B cell (primary cell): ENCODE results near the gene GATA3. TPM values are rescaled to one million over a fixed set of nuclear protein-coding genes. Genes with fewer than 3 reads are reported as not detected.

ENCODE experiments used
- ATAC-seq: fragments of 200-7000 bp; cut with Tn5 transposase; one replicate; pipeline ENCODE4 v1.10.0; 2021; ENCODE audit warnings: low read depth, mild to moderate bottlenecking, moderate number of reproducible peaks, moderate library complexity
- CTCF ChIA-PET: fragments of 350-600 bp; sonication (Branson Sonifier 250); formaldehyde crosslinking; loops from one replicate; lab custom pipeline; 2021; ENCODE audit warnings: antibody characterized with exemption, inconsistent platforms; lab: Charles Lee
- POLR2A ChIA-PET: fragments of 350-600 bp; sonication (Branson Sonifier 250); formaldehyde crosslinking; loops from one replicate; lab custom pipeline; 2021; ENCODE audit warnings: antibody characterized with exemption; lab: Charles Lee
- DNase-seq: peaks from one replicate; pipeline ENCODE4 v3.0.0; 2013
- H2AFZ ChIP-seq: 2 replicates; pipeline ENCODE4 v1.6.1; 2012; ENCODE audit warnings: mild to moderate bottlenecking, low read depth, low read length; ENCODE audit not compliant: insufficient read depth, poor library complexity, severe bottlenecking
- H3K27ac ChIP-seq, 2 donors: 1 replicate in 1 of 2; 2 replicates in 1 of 2; pipeline ENCODE4 v1.5.1; 2012 to 2013; ENCODE audit warnings: low read length in 2 of 2, mild to moderate bottlenecking in 2 of 2, moderate library complexity in 1 of 2
- H3K27me3 ChIP-seq, 4 experiments: fragments of 200-600 bp in 1 of 4; sonication (generic) in 1 of 4; replicated peaks in 1 of 4; 1 replicate in 2 of 4; 2 replicates in 2 of 4; pipeline versions ENCODE4 v1.6.1 to v1.7.0; 2013 to 2016; ENCODE audit warnings: low read length in 3 of 4, mild to moderate bottlenecking in 2 of 4, mixed read lengths in 1 of 4, moderate library complexity in 1 of 4; ENCODE audit not compliant: insufficient read depth in 4 of 4, control insufficient read depth in 3 of 4; ENCODE audit errors: control extremely low read depth in 1 of 4
- H3K36me3 ChIP-seq, 2 experiments: replicated peaks in 1 of 2; 1 replicate in 1 of 2; 2 replicates in 1 of 2; pipeline versions ENCODE4 v1.6.1 to v1.7.1; 2013; ENCODE audit warnings: low read length in 1 of 2; ENCODE audit not compliant: insufficient read depth in 2 of 2, control insufficient read depth in 1 of 2; ENCODE audit errors: control extremely low read depth in 1 of 2, extremely low read depth in 1 of 2
- H3K4me1 ChIP-seq, 2 donors: fragments of 200-600 bp in 1 of 2; sonication (generic) in 1 of 2; 1 replicate in 1 of 2; 2 replicates in 1 of 2; pipeline versions ENCODE4 v1.5.1 to v1.6.1; 2013 to 2017; ENCODE audit warnings: low read length in 2 of 2; ENCODE audit not compliant: control insufficient read depth in 2 of 2, insufficient read depth in 2 of 2
- H3K4me2 ChIP-seq: replicated peaks from 2 replicates; pipeline ENCODE3; 2012; ENCODE audit warnings: mild to moderate bottlenecking, low read depth, low read length; ENCODE audit not compliant: poor library complexity, severe bottlenecking
- H3K4me3 ChIP-seq, 5 experiments: fragments of 200-600 bp in 1 of 5; sonication (generic) in 1 of 5; 1 replicate in 3 of 5; 2 replicates in 2 of 5; pipeline versions ENCODE4 v1.5.1 to v1.7.0; 2011 to 2016; ENCODE audit warnings: low read length in 4 of 5, mild to moderate bottlenecking in 4 of 5, low read depth in 2 of 5, control low read depth in 1 of 5, moderate library complexity in 1 of 5; ENCODE audit not compliant: insufficient read depth in 1 of 5; ENCODE audit errors: control extremely low read depth in 1 of 5, extremely low read depth in 1 of 5
- H3K79me2 ChIP-seq: fragments of 200-600 bp; sonication (generic); one replicate; pipeline ENCODE4 v1.6.0; 2016; ENCODE audit warnings: low read length; ENCODE audit not compliant: control insufficient read depth, insufficient read depth
- H3K9ac ChIP-seq: fragments of 200-600 bp; sonication (generic); 2 replicates; pipeline ENCODE4 v1.6.1; 2017; ENCODE audit warnings: mild to moderate bottlenecking, low read length, moderate library complexity
- H3K9me3 ChIP-seq, 3 donors: one replicate each; pipeline versions ENCODE4 v1.6.1 to v1.7.1; 2013; ENCODE audit warnings: low read length in 2 of 3; ENCODE audit not compliant: control insufficient read depth in 2 of 3, insufficient read depth in 1 of 3; ENCODE audit errors: control extremely low read depth in 1 of 3
- H4K20me1 ChIP-seq: 2 replicates; pipeline ENCODE4 v1.6.0; 2012; ENCODE audit warnings: mild to moderate bottlenecking, low read length; ENCODE audit not compliant: insufficient read depth, control insufficient read depth, poor library complexity, severe bottlenecking
- H3K27ac Mint-ChIP-seq: one replicate; pipeline ENCODE4 v1.8.0; 2021; ENCODE audit warnings: mixed read lengths
- H3K27me3 Mint-ChIP-seq: one replicate; pipeline ENCODE4 v1.8.0; 2021; ENCODE audit warnings: mixed read lengths
- H3K4me1 Mint-ChIP-seq: one replicate; pipeline ENCODE4 v1.8.0; 2021; ENCODE audit warnings: mixed read lengths
- H3K4me3 Mint-ChIP-seq: one replicate; pipeline ENCODE4 v1.8.0; 2021; ENCODE audit warnings: mixed read lengths
- H3K9me3 Mint-ChIP-seq: one replicate; pipeline ENCODE4 v1.8.0; 2022; ENCODE audit warnings: mixed read lengths; ENCODE audit not compliant: insufficient read depth
- EZH2 ChIP-seq: IDR thresholded peaks from 2 replicates; pipeline ENCODE4 v1.6.1; 2012; ENCODE audit warnings: borderline replicate concordance, low read depth, mild to moderate bottlenecking, moderate library complexity, low read length; ENCODE audit not compliant: insufficient read depth, poor library complexity, severe bottlenecking
- WGBS: methylation state at CpG from one replicate; pipeline ENCODE4 v1.1.5; 2013; ENCODE audit warnings: missing lambda C conversion rate; ENCODE audit not compliant: insufficient coverage; 5-methylcytosine and 5-hydroxymethylcytosine counted together
- intact Hi-C: fragments of 100-400 bp; cut with micrococcal nuclease; formaldehyde crosslinking; loops from one replicate; pipeline ENCODE4 v1.10.0; 2022
- polyA minus RNA-seq: library from RNA; depleted of rRNA, polyadenylated mRNA; stranded (reverse); fragments of >200 nt; gene quantifications from 2 replicates; pipeline ENCODE4 v1.2.3, GENCODE V29; 2012
- polyA plus RNA-seq: library from polyadenylated mRNA; depleted of rRNA; stranded (reverse); fragments of >200 nt; gene quantifications from 2 replicates; pipeline ENCODE4 v1.2.3, GENCODE V29; 2012
- total RNA-seq, 2 donors: library from RNA; stranded (reverse); fragments of 120-200 nt in 1 of 2; gene quantifications; 1 replicate in 1 of 2; 2 replicates in 1 of 2; pipeline versions ENCODE4 v1.2.3 to v1.2.4, GENCODE V29; 2013 to 2022
- TF ChIP-seq, protein P1 (sequence below): fragments of 200-600 bp; IDR thresholded peaks from one replicate; pipeline ENCODE4 v1.8.0; 2022; ENCODE audit warnings: antibody characterized with exemption, mild to moderate bottlenecking

GATA3 gene
- total RNA-seq (0.49 and 0.94 TPM in 2 replicates), polyA plus RNA-seq (0.60 and 1.2 TPM in 2 replicates), polyA minus RNA-seq (0.36 TPM in 1 of 2 replicates, not detected in the other)
- total RNA-seq (2013): 0.09 TPM

DNA sequence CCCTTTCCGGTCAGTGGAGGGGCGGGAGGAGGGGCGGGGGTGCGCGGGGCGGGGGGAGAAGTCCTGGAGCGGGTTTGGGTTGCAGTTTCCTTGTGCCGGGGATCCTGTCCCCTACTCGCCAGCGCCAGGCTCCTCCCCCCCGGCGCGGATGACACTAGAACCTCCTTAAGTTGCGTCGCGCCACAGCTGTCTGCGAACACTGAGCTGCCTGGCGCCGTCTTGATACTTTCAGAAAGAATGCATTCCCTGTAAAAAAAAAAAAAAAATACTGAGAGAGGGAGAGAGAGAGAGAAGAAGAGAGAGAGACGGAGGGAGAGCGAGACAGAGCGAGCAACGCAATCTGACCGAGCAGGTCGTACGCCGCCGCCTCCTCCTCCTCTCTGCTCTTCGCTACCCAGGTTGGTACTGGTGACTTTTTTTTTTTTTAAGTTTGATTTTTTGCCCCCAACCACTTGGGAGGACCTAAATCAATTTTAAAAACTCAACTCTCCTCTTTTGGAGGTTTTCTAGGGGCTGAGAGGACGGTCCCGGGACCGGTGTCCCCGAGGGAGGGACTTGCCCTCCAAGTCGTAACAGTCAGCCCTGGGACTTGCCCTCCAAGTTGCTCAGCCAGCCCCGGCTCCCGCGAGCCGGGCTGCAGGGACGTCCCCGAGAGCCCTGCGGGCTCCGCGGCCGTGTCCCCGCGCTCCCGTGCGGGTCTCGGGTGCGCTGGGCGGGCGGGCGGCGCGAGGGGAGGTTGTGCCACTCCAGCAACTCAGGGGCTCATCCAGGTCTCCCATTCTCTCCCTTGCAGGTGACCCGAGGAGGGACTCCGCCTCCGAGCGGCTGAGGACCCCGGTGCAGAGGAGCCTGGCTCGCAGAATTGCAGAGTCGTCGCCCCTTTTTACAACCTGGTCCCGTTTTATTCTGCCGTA lies at the start of gene GATA3:
Gene GATA3, plus strand, starts transcription at position 195 of the 914 bp plus-strand sequence. CDS start 968 bp downstream, outside the sequence.
- H3K36me3 ChIP-seq: no peaks in the 10 kb centered on the region
- 4% methylated on average over 44 of the region's 65 CpGs for WGBS
- peaks cover 0 to 86% (median 49%) of the 10 kb centered on the region in 4 experiments for H3K27me3 ChIP-seq
- H3K4me2 ChIP-seq: peak within 1 kb of the TSS; percentile 69
- no peak within 1 kb of the TSS for H3K27ac ChIP-seq
- intact Hi-C loops: loop anchor here (2.0 to 10.0 kb wide), 2 partner anchors 16 to 580 kb away; no protein-coding TSS in a partner anchor
- H4K20me1 ChIP-seq: no peaks in the 10 kb centered on the region
- ChIA-PET POLR2A (no interaction called here), CTCF (no interaction called here)
- DNase-seq: peak; percentile 57
- H3K9me3 ChIP-seq: peaks cover 0 to 52% (median 0%) of the 10 kb centered on the region in 3 donors
- H3K79me2 ChIP-seq: no peaks in the 10 kb centered on the region
- ATAC-seq: peak; percentile 37
- peaks cover 44% of the 10 kb centered on the region for H3K27me3 Mint-ChIP-seq
- H3K4me3 ChIP-seq: peak within 1 kb of the TSS in 4 of 5 experiments; percentile 24 to 52 (median 40)
- H3K9ac ChIP-seq: peak within 1 kb of the TSS; percentile 56
- peak within 1 kb of the TSS; percentile 66 for H3K27ac Mint-ChIP-seq
- H3K4me1 ChIP-seq: peaks cover 69 to 76% of the 10 kb centered on the region in 2 donors
- H3K9me3 Mint-ChIP-seq: no peaks in the 10 kb centered on the region
- peak within 1 kb of the TSS; percentile 85 for H3K4me3 Mint-ChIP-seq
- peak within 1 kb of the TSS; percentile 38 for H2AFZ ChIP-seq
- peaks cover 40% of the 10 kb centered on the region for H3K4me1 Mint-ChIP-seq
- TF ChIP-seq, protein P1, sequence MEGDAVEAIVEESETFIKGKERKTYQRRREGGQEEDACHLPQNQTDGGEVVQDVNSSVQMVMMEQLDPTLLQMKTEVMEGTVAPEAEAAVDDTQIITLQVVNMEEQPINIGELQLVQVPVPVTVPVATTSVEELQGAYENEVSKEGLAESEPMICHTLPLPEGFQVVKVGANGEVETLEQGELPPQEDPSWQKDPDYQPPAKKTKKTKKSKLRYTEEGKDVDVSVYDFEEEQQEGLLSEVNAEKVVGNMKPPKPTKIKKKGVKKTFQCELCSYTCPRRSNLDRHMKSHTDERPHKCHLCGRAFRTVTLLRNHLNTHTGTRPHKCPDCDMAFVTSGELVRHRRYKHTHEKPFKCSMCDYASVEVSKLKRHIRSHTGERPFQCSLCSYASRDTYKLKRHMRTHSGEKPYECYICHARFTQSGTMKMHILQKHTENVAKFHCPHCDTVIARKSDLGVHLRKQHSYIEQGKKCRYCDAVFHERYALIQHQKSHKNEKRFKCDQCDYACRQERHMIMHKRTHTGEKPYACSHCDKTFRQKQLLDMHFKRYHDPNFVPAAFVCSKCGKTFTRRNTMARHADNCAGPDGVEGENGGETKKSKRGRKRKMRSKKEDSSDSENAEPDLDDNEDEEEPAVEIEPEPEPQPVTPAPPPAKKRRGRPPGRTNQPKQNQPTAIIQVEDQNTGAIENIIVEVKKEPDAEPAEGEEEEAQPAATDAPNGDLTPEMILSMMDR: no peak
- TF ChIP-seq EZH2: no peak
